Measurements from ENCODE around the gene TPGS2.

DNA sequence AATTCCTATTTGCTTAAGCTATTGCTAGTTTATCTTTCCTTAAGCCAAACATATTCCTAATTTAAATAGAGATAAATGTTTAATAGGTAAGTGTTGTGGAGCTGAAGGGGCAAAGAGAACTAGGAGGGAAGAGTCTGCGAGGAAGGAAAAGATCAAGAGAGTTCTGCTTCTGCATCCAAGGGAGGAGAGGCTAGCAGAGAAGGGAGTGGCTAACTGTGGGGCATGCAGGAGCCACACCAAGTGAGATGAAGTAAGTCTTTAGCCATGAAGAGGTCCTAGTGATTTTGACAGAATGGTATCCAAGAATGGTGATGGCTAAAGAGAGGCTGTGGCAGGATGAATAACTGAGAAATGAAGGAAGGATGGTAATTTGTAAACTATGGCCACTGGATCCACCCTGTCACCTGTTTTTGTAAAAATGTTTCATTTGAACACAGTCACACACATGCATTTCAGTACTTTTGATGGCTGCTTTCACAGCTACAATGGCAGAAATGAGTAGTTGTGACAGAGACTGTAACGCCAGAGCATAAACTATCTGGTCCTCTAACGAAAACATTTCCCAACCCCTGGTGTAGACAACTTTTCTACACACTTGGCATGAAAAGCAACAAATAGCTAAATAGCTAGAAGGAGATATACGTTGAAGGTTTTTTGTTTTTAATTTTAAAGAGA, 15.6 kb downstream of the TPGS2 start:
- TF ChIP-seq, protein P1, sequence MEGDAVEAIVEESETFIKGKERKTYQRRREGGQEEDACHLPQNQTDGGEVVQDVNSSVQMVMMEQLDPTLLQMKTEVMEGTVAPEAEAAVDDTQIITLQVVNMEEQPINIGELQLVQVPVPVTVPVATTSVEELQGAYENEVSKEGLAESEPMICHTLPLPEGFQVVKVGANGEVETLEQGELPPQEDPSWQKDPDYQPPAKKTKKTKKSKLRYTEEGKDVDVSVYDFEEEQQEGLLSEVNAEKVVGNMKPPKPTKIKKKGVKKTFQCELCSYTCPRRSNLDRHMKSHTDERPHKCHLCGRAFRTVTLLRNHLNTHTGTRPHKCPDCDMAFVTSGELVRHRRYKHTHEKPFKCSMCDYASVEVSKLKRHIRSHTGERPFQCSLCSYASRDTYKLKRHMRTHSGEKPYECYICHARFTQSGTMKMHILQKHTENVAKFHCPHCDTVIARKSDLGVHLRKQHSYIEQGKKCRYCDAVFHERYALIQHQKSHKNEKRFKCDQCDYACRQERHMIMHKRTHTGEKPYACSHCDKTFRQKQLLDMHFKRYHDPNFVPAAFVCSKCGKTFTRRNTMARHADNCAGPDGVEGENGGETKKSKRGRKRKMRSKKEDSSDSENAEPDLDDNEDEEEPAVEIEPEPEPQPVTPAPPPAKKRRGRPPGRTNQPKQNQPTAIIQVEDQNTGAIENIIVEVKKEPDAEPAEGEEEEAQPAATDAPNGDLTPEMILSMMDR (IDR thresholded peaks at IDR 0.05; ENCODE audit: low read depth, low read length): no peak
- TF ChIP-seq POLR2A (IDR thresholded peaks at IDR 0.05; ENCODE audit: extremely low read depth, insufficient read length): no peak
- TF ChIP-seq MYC (IDR thresholded peaks at IDR 0.05; ENCODE audit: low read depth, low read length): no peak
- no peak for TF ChIP-seq MAX (IDR thresholded peaks at IDR 0.05; ENCODE audit: low read depth, low read length)
